ENCODE measurements around the gene CIAO2A.
A peak's percentile ranks its signal among the peaks of the same experiment; 100 is the strongest.
"Not testable (repeated sequence)": the region's sequence is repeated elsewhere in the genome, so short reads cannot be mapped to it uniquely, and the experiment has no call there.

The CIAO2A gene, protein sequence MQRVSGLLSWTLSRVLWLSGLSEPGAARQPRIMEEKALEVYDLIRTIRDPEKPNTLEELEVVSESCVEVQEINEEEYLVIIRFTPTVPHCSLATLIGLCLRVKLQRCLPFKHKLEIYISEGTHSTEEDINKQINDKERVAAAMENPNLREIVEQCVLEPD

DNA sequence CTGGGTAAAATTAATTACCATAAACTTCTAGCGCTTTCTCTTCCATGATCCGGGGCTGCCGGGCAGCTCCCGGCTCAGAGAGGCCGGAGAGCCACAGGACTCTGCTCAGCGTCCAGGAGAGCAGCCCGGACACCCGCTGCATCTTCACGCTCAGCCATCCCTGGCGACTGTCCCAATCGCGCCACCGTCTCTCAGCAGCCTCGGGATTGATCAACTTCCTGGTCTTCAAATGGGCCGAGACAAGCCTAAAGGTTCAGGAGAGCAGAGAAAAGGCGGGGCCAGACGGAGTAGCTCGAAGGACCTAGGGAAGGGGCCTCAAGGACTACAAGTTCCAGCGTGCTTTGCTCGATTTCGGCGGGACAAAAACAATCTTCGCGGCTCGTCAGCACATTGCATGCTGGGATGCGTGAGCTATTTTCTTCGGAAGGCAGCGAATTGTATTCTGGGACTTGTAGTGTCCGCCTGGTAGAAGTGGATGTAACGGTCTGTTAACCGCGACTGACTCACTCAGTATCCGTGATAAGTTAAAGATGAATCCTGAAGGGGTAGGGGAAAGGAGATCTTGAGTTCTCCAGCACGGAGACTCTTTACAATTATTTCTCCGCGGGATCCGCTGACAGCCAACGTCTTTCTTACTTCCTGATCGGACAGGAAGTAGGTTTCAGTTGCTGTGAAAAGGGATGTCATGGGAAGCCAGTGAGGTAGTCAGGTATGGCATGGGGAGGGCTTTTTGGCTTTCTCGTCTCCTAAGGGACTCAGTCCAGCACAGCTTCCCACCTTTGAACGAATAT lies at the start of gene CIAO2A:
TSS of gene CIAO2A (minus strand) at position 212 of the 791 bp plus-strand sequence. CDS start at position 142, 70 bp downstream.
- peak; percentile 98 for DNase-seq

DNA sequence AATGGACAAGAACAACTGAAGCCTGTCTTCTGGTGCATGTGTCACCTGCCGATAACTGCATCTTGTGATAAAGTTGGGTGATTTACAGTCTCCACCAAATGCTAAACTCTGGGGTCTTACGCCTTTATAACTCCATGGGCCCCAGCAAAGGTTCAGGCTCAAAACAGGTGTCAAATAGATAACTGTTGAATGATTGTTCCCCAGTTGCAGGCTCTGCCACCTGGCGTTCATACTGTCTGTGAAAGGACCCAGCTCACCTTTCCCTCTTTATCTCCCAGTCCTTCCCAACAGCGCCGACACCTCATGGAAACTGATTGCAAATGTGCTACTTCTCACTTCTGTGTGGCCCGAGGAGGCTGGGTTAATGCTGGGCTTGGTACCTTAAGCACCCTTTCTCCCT lies 49.6 kb upstream of the CIAO2A start:
- DNase-seq = no peak

DNA sequence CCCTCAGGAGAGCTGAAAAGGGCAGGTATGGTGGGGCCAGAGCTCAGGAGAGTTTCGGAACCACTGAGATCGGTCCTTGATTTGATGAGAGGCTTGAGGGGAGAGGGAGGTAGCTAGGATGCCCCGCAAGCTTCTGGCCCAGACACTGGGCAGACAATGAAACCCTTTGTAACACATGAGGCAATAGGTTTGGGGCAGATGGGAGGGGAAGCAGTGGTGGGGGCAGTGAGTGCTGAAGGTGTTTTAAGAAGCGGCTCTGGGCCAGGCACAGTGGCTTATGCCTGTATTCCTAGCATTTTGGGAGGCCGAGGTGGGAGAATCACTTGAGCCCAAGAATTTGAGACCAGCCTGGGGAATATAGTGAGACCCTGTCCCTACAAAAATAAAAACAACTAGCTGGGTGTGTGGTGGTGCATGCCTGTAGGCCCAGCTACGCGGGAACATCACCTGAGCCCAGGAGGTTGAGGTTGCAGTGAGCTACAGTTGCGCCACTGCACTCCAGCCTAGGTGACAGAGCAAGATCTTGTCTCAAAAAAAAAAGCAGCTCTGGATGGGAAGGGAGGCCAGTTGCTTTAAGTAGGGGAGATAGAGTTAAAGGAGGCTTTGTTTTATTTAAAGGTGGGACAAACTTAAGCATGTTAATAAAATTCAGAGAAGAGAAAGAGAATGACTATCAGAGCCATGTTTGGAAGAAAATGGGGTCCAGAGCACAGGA lies 48.3 kb upstream of the CIAO2A start:
- DNase-seq = no peak

DNA sequence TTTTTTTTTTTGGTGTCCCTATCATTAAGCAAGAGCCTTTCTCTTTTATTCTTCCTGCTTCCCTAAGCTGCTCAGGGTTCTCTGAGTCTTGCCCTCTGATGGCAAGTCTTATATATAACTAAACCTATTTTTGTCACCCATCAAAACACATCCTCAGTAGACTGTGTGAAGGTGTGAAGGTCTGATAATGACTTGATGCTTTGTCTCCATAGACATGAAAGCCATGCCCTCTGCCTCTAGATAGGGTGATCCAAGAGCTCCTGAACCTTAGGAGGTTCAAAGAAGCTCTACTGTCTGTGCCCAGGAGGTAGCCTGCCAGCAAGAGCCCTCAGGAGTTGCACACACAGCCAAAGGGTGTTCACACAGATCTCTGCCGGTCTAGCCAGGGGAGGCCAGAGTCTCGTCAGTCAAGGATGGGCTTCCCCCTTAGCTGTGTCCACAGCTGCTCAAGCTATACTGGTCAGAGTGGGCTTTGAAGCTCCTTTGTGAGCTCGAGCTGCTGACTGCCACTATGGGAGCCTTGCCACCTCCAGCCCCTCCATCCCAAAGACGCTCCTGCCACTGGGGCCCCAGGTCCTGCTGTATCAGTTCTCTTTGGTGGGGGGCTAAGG lies 44.8 kb upstream of the CIAO2A start:
- DNase-seq = no peak

DNA sequence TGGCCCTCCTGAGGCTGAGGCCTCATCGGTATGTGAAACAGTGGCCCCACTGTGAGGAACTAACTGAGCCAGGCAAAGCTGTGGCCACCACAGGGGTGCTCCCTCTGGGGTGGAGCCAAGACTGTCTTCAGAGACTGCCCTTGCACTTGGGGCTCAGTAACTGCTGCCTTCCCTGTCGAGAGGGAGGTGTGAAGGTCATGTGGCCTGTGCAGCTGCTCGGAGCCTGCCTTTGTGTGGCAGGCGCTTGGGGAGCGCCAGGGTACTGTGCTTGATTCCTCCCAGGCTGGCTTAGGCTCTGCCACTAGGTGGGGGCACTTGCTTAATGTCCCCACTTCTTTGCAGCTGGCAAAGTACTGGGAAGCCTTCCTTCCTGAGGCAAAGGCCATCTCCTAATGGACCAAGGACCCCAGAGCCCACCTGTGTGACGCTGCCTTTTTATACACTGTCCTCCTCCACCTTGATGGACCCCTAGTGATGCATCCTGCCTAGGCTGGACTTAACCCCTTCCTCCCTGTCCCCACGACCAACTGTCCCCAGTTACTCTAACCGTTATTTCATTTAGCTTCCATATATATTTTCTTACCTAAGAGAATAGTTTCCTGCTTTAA lies 43.7 kb upstream of the CIAO2A start:
- no peak for DNase-seq

DNA sequence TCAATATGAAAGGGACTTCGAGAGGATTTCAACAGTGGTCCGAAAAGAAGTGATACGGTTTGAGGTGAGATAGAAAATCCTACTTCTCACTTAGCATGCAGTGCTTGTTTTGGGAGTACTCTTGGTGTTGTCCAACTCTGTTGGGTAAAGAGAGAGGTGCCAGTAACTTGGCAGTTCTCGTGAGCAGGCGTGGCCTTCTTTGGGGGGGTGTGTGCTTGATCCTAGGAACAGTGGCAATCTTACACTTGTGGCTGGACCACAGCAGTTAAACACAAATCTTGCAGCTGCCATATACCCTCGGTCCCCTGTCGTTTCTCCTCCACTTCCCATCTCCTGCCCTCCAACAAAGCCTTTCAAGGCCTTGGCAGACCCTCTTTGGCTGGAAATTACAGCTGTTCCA lies 42.7 kb upstream of the CIAO2A start:
- DNase-seq = no peak

DNA sequence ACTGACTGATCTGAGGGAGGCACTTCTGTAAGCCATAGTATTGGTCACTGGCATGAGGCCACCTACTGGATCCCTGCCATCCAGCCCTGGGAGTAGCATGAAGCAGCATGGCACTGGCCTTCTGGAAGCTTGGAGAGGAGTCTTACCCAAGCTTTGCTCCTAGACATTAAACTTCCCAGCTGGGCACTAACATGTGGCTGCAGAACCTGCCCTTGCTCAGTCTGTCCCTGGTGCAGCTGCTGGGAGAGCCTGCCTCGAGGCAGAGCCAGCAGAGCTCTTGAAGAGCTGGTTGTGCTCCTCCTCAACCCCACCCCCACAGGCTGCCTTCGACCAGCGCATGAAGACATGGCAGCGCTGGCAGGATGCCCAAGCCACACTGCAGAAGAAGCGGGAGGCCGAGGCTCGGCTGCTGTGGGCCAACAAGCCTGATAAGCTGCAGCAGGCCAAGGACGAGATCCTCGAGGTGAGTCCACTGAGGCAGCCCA lies 40.7 kb upstream of the CIAO2A start:
- no peak for DNase-seq

DNA sequence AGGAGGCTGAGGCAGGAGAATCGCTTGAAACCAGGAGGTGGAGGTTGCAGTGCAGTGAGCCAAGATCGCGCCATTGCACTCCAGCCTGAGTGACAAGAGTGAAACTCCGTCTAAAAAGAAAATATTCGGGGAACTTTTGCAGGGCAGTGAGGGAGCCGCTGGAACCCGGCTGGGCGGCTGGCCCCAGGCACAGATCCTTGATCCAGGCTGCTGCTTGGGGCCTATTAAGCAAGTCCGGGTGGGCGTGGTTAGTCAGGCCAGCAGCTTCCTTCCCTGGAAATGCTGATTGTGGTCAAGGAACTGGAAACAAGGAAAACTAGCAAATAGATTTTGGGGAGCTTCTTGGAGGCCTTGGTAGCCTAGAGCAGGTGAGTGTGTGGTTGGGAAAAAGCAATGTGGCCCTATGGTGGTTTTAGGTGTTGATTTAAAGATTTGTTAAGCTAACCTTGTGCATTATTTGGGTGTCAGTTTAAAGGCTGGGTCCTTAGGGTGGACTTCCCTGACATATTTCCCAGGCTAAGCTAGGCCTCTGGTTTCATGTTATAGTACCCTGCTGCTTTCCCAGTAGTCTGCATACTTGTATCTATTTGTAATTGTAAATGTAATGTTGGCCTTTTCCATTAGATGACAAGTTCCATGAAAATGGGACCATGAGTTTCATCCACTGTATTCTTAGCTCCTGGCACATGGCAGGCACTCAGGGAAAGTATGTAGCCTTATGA lies 40.1 kb upstream of the CIAO2A start:
- DNase-seq = no peak

DNA sequence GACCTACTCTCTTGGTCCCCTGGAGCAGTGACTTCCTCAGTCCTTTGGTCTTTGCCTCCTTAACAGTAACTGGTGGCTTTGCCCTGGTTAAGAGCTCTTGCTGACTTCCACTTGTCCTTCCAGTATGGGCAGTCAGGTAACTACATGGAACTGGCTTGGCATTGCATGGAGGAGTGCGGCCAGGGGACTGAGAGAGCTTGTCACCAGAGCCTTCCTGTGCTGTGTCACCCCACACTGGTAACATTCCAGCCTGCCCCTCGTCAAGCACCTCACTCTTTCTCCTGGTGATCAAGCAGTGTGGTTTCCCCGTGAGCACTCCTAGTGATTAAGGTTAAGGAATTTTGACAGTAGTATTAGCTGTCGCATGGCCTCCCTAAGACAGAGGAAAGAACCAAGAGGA lies 38.6 kb upstream of the CIAO2A start:
- no peak for DNase-seq

DNA sequence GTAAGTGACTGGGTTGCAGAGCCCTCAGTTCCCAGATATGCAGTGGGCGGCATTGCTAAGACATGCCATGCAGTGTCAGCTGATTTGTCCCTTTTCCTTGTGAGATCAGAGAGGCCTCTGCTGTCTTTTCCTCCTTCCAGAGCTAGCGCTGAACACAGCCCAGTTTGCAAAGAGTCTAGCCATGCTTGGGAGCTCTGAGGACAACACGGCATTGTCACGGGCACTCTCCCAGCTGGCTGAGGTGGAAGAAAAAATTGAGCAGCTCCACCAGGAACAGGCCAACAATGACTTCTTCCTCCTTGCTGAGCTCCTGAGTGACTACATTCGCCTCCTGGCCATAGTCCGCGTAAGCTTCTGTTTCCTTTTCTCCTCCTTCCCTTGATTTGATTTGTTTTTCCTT lies 37.9 kb upstream of the CIAO2A start:
- DNase-seq = no peak

DNA sequence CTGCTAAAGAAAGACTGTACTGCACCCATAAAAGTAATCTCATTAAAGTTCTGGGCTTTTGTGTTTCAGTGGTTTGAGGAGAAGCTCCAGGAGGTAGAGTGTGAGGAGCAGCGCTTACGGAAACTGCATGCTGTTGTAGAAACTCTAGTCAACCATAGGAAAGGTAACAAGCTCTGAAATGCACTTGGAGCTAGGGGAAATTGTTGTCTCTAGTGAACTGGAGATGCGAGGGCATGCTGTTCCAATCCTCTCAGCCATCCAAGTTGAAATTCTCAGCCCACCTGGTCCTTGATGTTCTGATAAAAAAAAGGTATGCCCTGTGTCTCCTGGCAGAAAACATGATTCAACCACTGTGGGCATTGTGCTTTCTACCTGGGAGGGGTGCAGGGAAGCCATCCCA lies 36.5 kb upstream of the CIAO2A start:
- DNase-seq = no peak

DNA sequence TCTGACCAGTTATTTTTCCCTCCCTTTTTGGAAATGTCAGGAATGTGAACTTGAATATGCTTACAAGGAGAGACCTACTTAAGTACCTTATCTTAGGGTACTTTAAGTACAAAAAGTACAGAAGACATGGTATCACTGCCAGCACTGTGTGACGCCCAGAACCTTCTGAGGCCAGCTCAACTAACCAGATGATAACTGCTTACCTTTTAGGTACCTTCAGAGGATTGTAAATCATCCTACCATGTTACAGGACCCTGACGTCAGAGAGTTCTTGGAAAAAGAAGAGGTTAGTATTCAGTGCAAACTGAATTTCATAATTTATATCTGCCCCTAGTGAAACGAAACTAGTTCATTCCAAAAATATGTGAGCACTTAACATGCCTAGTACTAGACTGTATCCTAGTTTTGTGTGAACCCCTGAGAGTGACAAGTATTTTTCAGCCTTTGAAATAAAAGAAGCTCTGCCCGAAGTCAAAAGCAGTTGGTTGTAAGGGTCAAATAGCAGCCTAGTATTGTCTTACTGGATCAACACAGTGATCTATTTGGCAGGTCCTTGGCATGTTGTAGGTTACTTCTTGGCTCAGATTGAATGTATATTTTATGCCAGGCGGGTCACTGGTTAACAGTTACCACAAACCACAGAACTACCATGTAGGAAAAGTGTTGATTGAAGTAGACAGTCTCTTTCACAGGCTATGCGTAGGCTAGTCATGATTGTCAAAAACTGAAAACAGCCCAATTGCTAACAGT lies 34.1 kb upstream of the CIAO2A start:
- DNase-seq = no peak

DNA sequence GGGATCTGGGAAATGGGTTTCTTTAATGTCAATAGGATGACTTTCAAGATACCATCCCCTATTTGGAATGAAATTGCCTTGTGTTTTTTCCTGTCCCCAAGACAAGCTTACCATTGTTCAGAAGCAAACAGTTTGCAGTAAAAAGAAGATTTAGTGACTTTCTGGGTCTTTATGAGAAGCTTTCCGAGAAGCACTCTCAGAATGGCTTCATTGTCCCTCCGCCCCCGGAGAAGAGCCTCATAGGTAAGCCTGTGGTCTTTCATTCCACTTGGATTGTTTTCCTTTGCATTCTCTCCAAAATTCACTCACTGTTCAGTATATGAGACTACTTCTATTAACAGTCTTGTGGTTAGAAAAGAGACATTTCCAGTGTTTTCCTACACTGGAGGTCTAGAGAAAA lies 32.3 kb upstream of the CIAO2A start:
- no peak for DNase-seq

DNA sequence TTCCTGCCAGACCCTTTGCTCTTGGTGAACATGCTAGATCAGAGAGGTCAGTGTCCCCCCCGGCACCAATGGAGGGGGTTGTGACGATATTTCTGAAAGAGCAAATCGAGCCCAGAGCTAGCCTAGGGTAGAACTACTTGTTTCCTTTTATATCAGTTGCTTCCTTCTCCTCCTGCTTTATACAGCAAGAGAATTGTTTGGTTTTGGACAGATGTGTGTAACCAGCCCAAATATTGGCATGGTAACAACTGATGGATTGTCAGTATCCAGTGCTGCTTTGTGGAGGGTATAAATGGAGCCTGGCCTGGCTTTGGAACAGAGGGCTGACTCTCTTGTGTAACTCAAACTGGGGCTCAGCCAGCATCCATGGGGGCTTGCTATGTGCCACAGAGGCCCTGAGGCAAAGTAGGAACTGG lies 29.3 kb upstream of the CIAO2A start:
- DNase-seq = no peak

DNA sequence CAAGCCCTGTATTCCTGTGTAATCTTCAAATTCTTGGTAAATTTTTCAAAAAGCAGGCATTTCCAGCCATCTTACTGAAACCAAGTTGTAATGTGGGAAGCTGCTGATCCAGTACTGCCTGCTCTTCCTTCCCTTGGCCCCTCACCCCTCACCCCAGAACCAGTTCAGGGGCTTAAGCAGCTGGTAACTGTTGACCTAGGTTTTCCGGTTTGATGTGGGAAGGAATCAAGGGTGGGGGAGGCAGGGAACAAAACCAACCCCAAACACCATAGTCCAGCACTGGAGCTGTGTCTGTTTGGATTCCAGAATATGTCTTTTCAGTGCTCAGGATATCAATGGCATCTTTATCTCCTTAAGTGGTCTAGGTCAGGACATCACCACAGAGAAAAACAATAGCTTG lies 28.8 kb upstream of the CIAO2A start:
- DNase-seq = no peak

DNA sequence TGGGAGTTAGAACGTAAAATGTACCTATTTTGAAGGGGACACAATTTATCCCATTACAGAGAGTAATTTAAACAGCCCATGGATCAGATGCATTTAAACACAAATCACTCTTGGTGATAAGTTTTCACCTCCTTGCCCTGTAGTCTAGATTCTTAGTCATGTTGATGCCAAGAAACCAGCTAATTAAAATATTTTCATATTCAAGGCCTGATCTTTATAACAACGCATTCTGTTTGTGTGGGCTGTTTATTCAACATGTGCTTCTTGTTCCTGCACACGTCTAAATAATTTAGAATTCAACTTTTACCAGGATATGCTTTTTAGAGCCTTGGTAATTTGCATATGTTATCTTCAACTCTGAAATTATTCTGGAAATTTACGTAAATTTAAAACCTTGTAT lies 28.0 kb upstream of the CIAO2A start:
- DNase-seq = no peak

DNA sequence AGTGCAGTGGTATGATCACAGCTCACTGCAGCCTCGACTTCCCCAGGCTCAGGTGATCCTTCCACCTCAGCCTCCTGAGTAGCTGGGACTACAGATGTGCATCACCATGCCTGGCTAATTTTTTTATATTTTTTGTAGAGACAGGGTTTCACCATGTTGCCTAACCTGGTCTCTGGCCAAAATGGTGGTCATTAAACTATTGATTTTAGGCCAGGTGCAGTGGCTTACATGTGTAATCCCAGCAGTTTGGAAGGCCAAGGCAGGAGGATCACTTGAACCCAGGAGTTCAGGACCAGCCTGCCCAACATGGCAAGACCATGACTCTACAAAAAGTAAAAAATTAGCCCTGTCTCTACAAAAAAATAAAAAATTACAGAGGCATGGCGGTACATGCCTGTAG lies 26.7 kb upstream of the CIAO2A start:
- not testable (repeated sequence) for DNase-seq

DNA sequence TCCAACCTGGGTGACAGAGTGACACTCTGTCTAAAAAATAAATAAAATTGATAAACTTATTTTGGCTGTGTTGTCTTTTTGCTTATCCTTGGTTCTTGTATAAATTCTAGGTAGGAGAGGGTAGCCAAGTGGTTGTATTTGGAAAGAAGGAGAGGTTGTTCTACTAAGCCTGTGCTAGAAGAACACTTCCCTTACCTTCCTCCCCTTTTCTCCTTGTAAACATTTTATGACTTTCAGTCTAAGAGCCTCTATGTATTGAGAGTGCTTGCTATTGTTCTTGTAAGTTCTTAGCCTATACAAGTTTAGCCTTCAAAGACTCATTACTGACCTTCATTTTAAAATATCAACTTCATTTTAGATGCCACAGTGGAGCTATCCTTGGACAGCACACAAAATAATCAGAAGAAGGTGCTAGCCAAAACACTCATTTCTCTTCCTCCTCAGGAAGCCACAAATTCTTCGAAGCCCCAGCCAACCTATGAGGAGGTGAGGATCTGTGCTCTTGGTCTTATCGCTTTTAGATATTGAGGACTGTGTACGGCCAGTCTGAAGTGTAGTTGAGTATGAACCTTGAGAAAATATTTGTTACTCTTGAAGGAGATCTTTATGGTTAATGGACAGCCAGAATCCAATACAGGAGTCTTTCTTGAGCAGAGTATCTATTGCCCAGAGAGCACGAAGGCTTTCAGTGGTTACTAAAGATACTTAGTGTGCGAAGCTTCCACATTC lies 24.3 kb upstream of the CIAO2A start:
- DNase-seq = no peak

DNA sequence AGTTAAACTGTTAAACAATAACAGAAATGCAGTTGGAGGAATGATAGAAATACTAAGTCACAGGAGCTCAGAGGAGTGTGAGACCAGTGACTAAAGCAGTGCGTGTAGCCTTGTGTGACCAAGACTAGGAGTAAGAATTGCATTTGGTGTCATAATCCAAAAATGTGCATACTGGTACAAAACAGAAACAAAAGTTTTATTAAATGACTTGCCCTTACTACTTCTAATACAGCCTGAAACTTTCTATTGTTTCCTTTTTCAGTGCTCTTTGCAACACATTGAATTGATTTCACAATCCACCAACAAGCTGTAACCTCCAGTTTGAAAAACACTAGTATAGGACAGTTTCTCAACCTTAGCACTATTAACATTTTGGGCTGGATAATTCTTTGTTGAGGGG lies 19.3 kb upstream of the CIAO2A start:
- DNase-seq = no peak

DNA sequence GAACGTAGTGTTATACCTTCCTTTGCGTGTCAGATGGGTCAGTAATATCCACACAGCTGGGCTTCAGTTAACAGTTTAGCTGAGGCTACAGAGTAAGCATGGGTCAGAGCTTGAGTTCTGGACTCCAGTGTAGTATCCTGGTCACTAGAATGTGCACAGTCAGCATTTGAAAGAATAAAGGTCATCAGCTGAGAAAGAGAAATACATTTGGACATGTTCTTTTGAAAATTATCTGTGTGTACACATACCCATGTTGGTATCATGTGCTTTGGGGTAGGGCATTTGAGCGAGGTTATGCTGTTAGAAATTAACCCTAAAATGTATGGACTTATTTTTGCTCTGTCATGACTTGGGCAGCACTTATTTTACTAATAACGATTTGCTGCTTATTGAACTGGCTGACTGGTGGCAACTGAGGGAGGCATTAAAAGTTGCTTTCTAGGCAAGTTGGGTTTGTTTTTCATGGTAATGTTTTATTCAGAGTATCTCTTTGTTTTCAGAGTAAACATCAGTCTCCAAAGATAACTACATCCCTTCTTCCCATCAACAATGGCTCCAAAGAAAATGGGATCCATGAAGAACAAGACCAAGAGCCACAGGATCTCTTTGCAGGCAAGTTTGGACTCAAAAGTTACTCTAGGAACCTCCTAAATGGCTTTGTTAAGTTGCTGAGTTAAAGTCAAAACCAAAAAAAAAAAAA lies 18.6 kb upstream of the CIAO2A start:
- no peak for DNase-seq

All from NCI-H1694 treated with DMSO at 0.1 percent for 48 hours (cell line).